Measurements from ENCODE around the gene FCAR. TPM values are rescaled to one million over a fixed set of nuclear protein-coding genes. Genes with fewer than 3 reads are reported as not detected.
"Not testable (repeated sequence)": the region's sequence is repeated elsewhere in the genome, so short reads cannot be mapped to it uniquely, and the experiment has no call there.

The FCAR gene
- total RNA-seq, 1 experiment from 2014 or later, result not detected

- CTCF ChIA-PET; H3K79me2 ChIP-seq (ENCODE audit: low read depth); H3K36me3 ChIP-seq (ENCODE audit: low read depth); H3F3A ChIP-seq (ENCODE audit: insufficient read depth, low read depth); H3K4me2 ChIP-seq; H3K27ac ChIP-seq; H3K9me3 ChIP-seq (ENCODE audit: insufficient read depth, low read depth); POLR2A ChIA-PET (ENCODE audit: unreplicated experiment); intact Hi-C loops (cut with micrococcal nuclease; ENCODE audit: unreplicated experiment); H4K20me1 ChIP-seq (ENCODE audit: insufficient read depth); H3K4me3 ChIP-seq; H2AFZ ChIP-seq; H3K9me2 ChIP-seq (ENCODE audit: insufficient read depth); DNase-seq; BruUV-seq (replicated peaks); H3K4me1 ChIP-seq (replicated peaks; ENCODE audit: insufficient read depth): not testable (repeated sequence)
- peaks cover 60% of the 10 kb centered on the region for H3K27me3 ChIP-seq (ENCODE audit: insufficient read depth, low read depth)
Measured at GRCh38 chr19:54843171-54843570, 30.9 kb upstream of the FCAR start.

DNA sequence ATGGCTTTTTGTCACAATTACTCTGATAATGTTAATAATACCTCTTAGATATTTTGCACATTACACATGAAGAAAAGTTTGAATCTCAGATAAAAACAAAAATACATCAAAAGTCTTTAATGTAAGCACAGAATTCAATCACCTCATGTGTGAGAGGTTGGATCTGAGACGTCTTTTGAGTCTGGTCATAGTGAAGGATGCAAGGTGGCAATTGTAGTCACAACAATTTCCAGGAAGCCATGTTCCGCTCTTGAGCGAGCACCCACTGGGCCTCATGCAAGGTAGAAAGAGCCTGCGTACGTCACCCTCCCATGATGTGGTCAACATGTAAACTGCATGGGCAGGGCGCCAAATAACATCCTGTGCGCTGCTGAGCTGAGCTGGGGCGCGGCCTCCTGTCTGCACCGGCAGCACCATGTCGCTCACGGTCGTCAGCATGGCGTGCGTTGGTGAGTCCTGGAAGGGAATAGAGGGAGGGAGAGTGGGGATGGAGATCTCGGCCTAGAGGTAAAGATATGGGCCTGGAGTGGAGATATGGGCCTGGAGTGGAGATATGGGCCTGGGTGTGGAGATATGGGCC lies 23.9 kb upstream of the FCAR start, which contains the start of gene KIR3DL2:
Gene KIR3DL2, plus strand, starts transcription at position 383 of the 580 bp plus-strand sequence. Its CDS starts 33 bp downstream, at position 416.
- peaks cover 75% of the 10 kb centered on the region for H3K27me3 ChIP-seq (ENCODE audit: insufficient read depth, low read depth)
- H3K79me2 ChIP-seq (ENCODE audit: low read depth); CTCF ChIA-PET; H3K9me2 ChIP-seq (ENCODE audit: insufficient read depth); H3K4me3 ChIP-seq; POLR2A ChIA-PET (ENCODE audit: unreplicated experiment); H3F3A ChIP-seq (ENCODE audit: insufficient read depth, low read depth); DNase-seq; BruUV-seq (replicated peaks); H3K4me1 ChIP-seq (replicated peaks; ENCODE audit: insufficient read depth); H2AFZ ChIP-seq; H3K4me2 ChIP-seq; intact Hi-C loops (cut with micrococcal nuclease; ENCODE audit: unreplicated experiment); H3K36me3 ChIP-seq (ENCODE audit: low read depth); H4K20me1 ChIP-seq (ENCODE audit: insufficient read depth); H3K27ac ChIP-seq; H3K9me3 ChIP-seq (ENCODE audit: insufficient read depth, low read depth): not testable (repeated sequence)

DNA sequence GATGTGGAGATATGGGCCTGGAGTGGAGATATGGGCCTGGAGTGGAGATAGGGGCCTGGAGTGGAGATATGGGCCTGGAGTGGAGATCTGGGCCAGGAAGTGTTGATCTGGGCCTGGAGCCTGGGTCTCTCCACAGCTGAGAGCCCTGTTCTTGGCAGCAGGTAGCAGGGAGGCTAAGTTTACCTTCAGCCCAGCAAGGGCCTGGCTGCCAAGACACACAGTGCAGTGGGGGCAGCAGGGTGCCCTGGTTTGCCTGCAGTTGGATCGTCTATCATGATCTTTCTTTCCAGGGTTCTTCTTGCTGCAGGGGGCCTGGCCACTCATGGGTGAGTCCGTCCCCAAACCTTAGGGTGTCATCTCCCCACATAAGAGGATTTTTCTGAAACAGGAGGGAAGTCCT lies 23.1 kb upstream of the FCAR start:
- Histone ChIP-seq H3F3A (ENCODE audit: insufficient read depth, low read depth) (no peaks in the 10 kb centered on the region), H2AFZ (no peak overlapping the region), H3K79me2 (ENCODE audit: low read depth) (no peaks in the 10 kb centered on the region), H3K9me3 (ENCODE audit: insufficient read depth, low read depth) (no peaks in the 10 kb centered on the region), H3K4me2 (no peak overlapping the region), H3K27me3 (ENCODE audit: insufficient read depth, low read depth) (peaks cover 78% of the 10 kb centered on the region), H4K20me1 (ENCODE audit: insufficient read depth) (no peaks in the 10 kb centered on the region), H3K4me1 (replicated peaks; ENCODE audit: insufficient read depth) (no peaks in the 10 kb centered on the region), H3K27ac (no peak overlapping the region), H3K4me3 (no peak overlapping the region), H3K36me3 (ENCODE audit: low read depth) (no peaks in the 10 kb centered on the region), H3K9me2 (ENCODE audit: insufficient read depth) (no peaks in the 10 kb centered on the region)
- ChIA-PET CTCF (no interaction called here), POLR2A (ENCODE audit: unreplicated experiment) (no interaction called here)
- no TSS peak for BruUV-seq (replicated peaks)
- intact Hi-C loops (cut with micrococcal nuclease; ENCODE audit: unreplicated experiment), result no loop called here
- TF ChIP-seq EZH2 (IDR thresholded peaks at IDR 0.05; ENCODE audit: low read depth) (no peak), CTCF (conservative IDR thresholded peaks at IDR 0.05) (no peak)
- no peak for DNase-seq

DNA sequence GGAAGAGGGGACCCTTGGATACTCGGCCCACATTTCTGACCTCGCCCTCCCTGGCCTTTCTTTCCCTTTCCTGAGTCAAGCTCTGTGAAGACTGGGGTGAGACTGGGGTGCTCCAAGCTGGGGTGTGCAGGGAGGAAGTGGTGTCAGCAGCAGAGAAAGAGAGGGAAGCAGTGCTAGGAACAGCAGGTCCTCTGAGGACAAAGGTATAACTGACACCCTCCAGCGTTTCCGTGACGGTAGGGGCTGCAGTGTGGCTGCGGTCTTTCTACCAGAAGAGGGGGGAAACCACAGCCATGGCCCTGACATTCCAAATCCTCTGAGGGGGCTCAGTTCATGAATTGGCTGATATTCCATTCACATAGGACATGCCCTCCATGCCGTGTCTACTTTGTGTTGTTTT lies 22.7 kb upstream of the FCAR start:
- Histone ChIP-seq H4K20me1 (ENCODE audit: insufficient read depth) (no peaks in the 10 kb centered on the region), H3K4me1 (replicated peaks; ENCODE audit: insufficient read depth) (no peaks in the 10 kb centered on the region), H3K36me3 (ENCODE audit: low read depth) (no peaks in the 10 kb centered on the region), H3F3A (ENCODE audit: insufficient read depth, low read depth) (no peaks in the 10 kb centered on the region), H3K9me3 (ENCODE audit: insufficient read depth, low read depth) (no peaks in the 10 kb centered on the region), H3K4me2 (no peak overlapping the region), H2AFZ (no peak overlapping the region), H3K9me2 (ENCODE audit: insufficient read depth) (no peaks in the 10 kb centered on the region), H3K79me2 (ENCODE audit: low read depth) (no peaks in the 10 kb centered on the region), H3K27me3 (ENCODE audit: insufficient read depth, low read depth) (peaks cover 80% of the 10 kb centered on the region), H3K4me3 (no peak overlapping the region), H3K27ac (no peak overlapping the region)
- DNase-seq, result no peak
- intact Hi-C loops (cut with micrococcal nuclease; ENCODE audit: unreplicated experiment), result no loop called here
- BruUV-seq (replicated peaks), result no TSS peak
- TF ChIP-seq CTCF (conservative IDR thresholded peaks at IDR 0.05) (no peak), EZH2 (IDR thresholded peaks at IDR 0.05; ENCODE audit: low read depth) (no peak)
- CTCF ChIA-PET, result no interaction called here
- POLR2A ChIA-PET (ENCODE audit: unreplicated experiment), result no interaction called here

GRCh38 chr19:54855241-54855640 lies 18.8 kb upstream of the FCAR start:
- POLR2A ChIA-PET (ENCODE audit: unreplicated experiment); H3K27ac ChIP-seq; H4K20me1 ChIP-seq (ENCODE audit: insufficient read depth); CTCF ChIA-PET; H3K9me3 ChIP-seq (ENCODE audit: insufficient read depth, low read depth); H3K4me2 ChIP-seq; BruUV-seq (replicated peaks); H3K4me1 ChIP-seq (replicated peaks; ENCODE audit: insufficient read depth); H2AFZ ChIP-seq; H3K36me3 ChIP-seq (ENCODE audit: low read depth); H3K9me2 ChIP-seq (ENCODE audit: insufficient read depth); H3K79me2 ChIP-seq (ENCODE audit: low read depth); H3F3A ChIP-seq (ENCODE audit: insufficient read depth, low read depth); intact Hi-C loops (cut with micrococcal nuclease; ENCODE audit: unreplicated experiment); DNase-seq; H3K4me3 ChIP-seq: not testable (repeated sequence)
- peaks cover 72% of the 10 kb centered on the region for H3K27me3 ChIP-seq (ENCODE audit: insufficient read depth, low read depth)

DNA sequence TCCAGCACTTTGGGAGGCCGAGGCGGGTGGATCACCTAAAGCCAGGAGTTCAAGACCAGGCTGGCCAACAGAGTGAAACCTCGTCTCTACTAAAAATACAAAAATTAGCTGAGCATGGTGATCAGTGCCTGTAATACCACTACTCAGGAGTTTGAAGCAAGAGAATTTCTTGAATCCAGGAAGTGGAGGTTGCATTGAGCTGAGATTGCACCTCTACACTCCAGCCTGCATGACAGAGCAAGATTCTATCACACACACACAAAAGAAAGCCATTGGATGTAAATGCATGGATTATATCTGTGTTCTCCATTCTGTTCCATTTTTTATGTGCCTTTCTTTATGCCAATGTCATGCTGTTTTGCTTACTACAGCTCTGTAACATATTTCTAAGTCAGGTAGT lies 15.6 kb upstream of the FCAR start:
- H3K79me2 ChIP-seq (ENCODE audit: low read depth); H3F3A ChIP-seq (ENCODE audit: insufficient read depth, low read depth); CTCF ChIA-PET; BruUV-seq (replicated peaks); H3K36me3 ChIP-seq (ENCODE audit: low read depth); H3K4me2 ChIP-seq; H4K20me1 ChIP-seq (ENCODE audit: insufficient read depth); POLR2A ChIA-PET (ENCODE audit: unreplicated experiment); DNase-seq; intact Hi-C loops (cut with micrococcal nuclease; ENCODE audit: unreplicated experiment); H3K4me3 ChIP-seq; H3K27ac ChIP-seq; H3K9me3 ChIP-seq (ENCODE audit: insufficient read depth, low read depth); H2AFZ ChIP-seq; H3K9me2 ChIP-seq (ENCODE audit: insufficient read depth); H3K4me1 ChIP-seq (replicated peaks; ENCODE audit: insufficient read depth): not testable (repeated sequence)
- peaks cover 64% of the 10 kb centered on the region for H3K27me3 ChIP-seq (ENCODE audit: insufficient read depth, low read depth)

Data from PC-9 (cell line).